ENCODE results near the gene COL26A1. TPM values are rescaled to one million over a fixed set of nuclear protein-coding genes. Genes with fewer than 3 reads are reported as not detected.

Gene COL26A1
- polyA plus RNA-seq, 1 experiment: 0.48 TPM

DNA sequence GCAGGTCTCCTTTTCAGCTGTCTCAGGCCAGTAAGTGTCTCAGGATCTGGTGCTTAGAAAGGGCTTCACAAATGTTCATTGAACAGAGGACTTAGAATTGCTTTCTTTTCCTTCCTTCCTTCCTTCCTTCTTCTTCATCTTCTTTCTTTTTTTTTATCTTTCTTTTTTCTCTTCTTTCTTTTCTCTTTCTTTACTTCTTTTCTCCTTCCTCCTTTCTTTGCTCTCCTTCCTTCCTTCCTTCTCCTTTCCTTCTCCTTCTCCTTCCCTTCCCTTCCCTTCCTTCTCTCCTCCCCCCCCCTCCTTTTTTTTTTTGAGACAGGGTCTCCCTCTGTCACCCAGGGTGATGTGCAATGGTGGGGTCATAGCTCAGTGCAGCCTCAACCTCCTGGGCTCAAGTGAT is 34.6 kb downstream of the COL26A1 start:
- ChIA-PET POLR2A (no interaction called here), CTCF (interaction anchor here (0.7 to 7.7 kb wide), 2 partner anchors 14 to 107 kb away, joined by 3 to 54 read pairs; no protein-coding TSS in a partner anchor)
- H3K4me3 ChIP-seq (ENCODE audit: low read depth, low read length): no peak overlapping the region
- H3K36me3 ChIP-seq (ENCODE audit: control insufficient read depth, insufficient read depth, low read length): no peaks in the 10 kb centered on the region
- DNase-seq (ENCODE audit: low read depth): no peak
- peaks cover 10% of the 10 kb centered on the region for H3K27me3 ChIP-seq (ENCODE audit: control insufficient read depth, insufficient read depth, low read length)
- TF ChIP-seq, protein P1, sequence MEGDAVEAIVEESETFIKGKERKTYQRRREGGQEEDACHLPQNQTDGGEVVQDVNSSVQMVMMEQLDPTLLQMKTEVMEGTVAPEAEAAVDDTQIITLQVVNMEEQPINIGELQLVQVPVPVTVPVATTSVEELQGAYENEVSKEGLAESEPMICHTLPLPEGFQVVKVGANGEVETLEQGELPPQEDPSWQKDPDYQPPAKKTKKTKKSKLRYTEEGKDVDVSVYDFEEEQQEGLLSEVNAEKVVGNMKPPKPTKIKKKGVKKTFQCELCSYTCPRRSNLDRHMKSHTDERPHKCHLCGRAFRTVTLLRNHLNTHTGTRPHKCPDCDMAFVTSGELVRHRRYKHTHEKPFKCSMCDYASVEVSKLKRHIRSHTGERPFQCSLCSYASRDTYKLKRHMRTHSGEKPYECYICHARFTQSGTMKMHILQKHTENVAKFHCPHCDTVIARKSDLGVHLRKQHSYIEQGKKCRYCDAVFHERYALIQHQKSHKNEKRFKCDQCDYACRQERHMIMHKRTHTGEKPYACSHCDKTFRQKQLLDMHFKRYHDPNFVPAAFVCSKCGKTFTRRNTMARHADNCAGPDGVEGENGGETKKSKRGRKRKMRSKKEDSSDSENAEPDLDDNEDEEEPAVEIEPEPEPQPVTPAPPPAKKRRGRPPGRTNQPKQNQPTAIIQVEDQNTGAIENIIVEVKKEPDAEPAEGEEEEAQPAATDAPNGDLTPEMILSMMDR (IDR thresholded peaks at IDR 0.05; ENCODE audit: insufficient read depth, low read depth, low read length): no peak

DNA sequence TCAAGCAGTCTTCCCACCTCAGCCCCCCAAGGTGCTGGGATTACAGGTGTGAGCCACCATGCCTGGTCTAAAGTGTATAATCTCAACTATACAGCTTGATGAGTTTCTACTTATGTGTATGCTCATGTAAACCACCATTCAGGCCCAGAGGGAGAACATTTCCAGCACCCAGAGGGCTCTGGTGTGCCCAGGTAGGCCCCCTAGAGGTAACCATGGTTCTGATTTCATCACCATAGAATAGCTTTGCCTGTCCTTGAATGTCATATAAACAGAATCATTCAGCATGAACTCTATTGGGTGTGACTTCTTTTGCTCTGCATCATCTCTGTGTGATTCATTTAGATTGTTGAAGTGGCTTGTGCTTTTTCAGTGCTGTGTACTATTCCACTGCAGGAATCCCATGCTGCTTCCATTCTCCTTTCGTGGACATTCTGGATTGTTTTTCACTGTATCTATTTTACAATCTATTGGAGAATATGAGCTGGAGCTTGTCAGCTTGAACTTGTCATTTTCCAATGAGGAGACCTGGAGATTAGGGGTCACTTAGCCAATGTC is 35.2 kb downstream of the COL26A1 start:
- ChIA-PET POLR2A (no interaction called here), CTCF (interaction anchor here (2.3 to 7.7 kb wide), 2 partner anchors 8 to 13 kb away, joined by 7 to 54 read pairs; no protein-coding TSS in a partner anchor)
- H3K27me3 ChIP-seq (ENCODE audit: control insufficient read depth, insufficient read depth, low read length): peaks cover 10% of the 10 kb centered on the region
- no peak overlapping the region for H3K4me3 ChIP-seq (ENCODE audit: low read depth, low read length)
- TF ChIP-seq, protein P1 (IDR thresholded peaks at IDR 0.05; ENCODE audit: insufficient read depth, low read depth, low read length): no peak
- no peaks in the 10 kb centered on the region for H3K36me3 ChIP-seq (ENCODE audit: control insufficient read depth, insufficient read depth, low read length)
- no peak for DNase-seq (ENCODE audit: low read depth)

DNA sequence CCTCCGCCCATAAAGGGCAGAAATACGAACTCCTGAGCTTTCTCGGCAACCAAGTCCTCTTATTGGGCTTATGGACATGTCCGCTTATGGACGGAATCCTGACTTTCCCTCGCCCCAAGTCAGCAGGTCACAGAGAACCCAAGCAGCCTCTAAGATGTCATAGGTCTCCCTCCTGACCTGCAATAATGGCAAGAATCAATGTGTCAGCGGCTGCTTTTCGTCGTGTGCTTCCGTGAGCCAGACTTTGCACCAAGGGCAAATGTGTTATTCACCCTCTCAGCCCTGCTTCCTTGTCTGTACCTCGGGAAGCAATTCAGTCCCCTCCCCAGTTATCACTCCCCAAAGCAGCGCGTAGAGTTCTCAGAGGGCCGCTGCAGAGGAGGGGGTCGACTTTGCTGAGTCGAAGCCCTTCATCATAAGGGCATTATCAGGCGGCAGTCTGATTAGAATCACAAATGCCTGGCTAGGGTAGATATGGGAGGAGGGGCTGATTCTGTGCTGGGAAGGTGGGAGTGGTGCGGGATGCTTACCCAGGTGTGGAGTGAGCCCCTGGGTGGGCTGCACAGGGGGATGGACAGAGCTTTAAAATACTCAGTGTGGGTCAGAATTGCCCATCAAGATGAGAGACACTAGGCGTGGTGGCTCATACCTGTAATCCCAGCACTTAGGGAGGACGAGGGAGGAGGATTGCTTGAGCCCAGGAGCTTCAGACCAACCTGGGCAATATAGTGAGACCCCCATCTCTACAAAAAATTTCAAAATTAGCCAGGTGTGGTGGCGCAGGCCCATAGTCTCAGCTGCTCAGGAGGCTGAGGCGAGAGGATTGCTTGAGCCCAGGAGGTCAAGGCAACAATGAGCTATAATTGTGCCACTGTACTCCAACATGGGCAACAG is 36.0 kb downstream of the COL26A1 start:
- CTCF ChIA-PET: interaction anchor here (0.9 to 7.7 kb wide), 3 partner anchors 9 to 30 kb away, joined by 3 to 54 read pairs (median 7); no protein-coding TSS in a partner anchor
- POLR2A ChIA-PET: no interaction called here
- peaks cover 10% of the 10 kb centered on the region for H3K27me3 ChIP-seq (ENCODE audit: control insufficient read depth, insufficient read depth, low read length)
- H3K36me3 ChIP-seq (ENCODE audit: control insufficient read depth, insufficient read depth, low read length): no peaks in the 10 kb centered on the region
- H3K4me3 ChIP-seq (ENCODE audit: low read depth, low read length): no peak overlapping the region
- TF ChIP-seq, protein P1 (IDR thresholded peaks at IDR 0.05; ENCODE audit: insufficient read depth, low read depth, low read length): no peak
- no peak for DNase-seq (ENCODE audit: low read depth)

DNA sequence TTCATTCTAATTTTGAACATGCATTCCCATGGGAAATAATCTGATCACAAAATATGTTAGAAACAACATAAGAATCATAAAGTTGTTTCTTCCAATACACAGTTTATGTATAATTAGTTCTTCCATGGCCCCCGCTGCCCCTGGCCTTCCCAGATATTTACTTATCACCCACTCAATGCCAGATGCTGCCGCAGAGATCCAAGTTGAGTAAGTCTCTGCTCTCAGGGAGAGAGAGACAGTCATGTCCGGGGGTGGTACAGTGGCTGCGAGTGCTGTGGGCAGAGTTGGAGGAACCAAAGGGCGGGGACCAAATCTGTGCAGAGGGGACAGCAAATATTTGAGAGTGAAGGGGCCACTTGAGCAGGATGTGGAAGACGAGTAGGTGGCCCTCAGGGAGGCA is 37.1 kb downstream of the COL26A1 start:
- POLR2A ChIA-PET: no interaction called here
- CTCF ChIA-PET: interaction anchor here (0.9 to 7.7 kb wide), 3 partner anchors 10 to 31 kb away, joined by 3 to 54 read pairs (median 7); no protein-coding TSS in a partner anchor
- TF ChIP-seq, protein P1 (IDR thresholded peaks at IDR 0.05; ENCODE audit: insufficient read depth, low read depth, low read length): no peak
- Histone ChIP-seq H3K36me3 (ENCODE audit: control insufficient read depth, insufficient read depth, low read length) (no peaks in the 10 kb centered on the region), H3K27me3 (ENCODE audit: control insufficient read depth, insufficient read depth, low read length) (peaks cover 10% of the 10 kb centered on the region), H3K4me3 (ENCODE audit: low read depth, low read length) (no peak overlapping the region)
- peak; percentile 26 for DNase-seq (ENCODE audit: low read depth)

DNA sequence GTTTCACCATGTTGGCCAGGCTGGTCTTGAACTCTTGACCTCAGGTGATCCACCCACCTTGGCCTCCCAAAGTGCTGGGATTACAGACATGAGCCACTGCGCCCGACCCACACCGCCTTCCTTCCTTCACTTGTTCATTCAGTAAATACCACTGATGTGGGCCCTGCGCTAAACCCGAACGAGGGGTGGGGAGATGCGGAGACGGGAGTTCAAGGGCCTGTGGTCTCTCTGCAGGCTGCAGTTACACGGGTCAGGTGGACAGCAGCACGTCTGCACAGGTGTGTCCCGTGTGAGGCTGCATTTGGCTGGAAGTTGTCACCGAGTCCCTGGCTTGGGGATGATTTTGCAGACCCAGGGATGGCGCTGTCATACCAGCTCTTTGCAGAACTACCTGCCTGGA is 38.1 kb downstream of the COL26A1 start:
- TF ChIP-seq, protein P1 (IDR thresholded peaks at IDR 0.05; ENCODE audit: insufficient read depth, low read depth, low read length): no peak
- POLR2A ChIA-PET: no interaction called here
- no peaks in the 10 kb centered on the region for H3K36me3 ChIP-seq (ENCODE audit: control insufficient read depth, insufficient read depth, low read length)
- H3K27me3 ChIP-seq (ENCODE audit: control insufficient read depth, insufficient read depth, low read length): peaks cover 6% of the 10 kb centered on the region; the same call in 1 of the 2 replicates
- no peak for DNase-seq (ENCODE audit: low read depth)
- H3K4me3 ChIP-seq (ENCODE audit: low read depth, low read length): no peak overlapping the region
- CTCF ChIA-PET: interaction anchor here (0.8 to 7.7 kb wide), 3 partner anchors 10 to 48 kb away, joined by 3 to 54 read pairs (median 4); no protein-coding TSS in a partner anchor

Data from BJ (cell line).